ENCODE data around the gene PGM5.

DNA sequence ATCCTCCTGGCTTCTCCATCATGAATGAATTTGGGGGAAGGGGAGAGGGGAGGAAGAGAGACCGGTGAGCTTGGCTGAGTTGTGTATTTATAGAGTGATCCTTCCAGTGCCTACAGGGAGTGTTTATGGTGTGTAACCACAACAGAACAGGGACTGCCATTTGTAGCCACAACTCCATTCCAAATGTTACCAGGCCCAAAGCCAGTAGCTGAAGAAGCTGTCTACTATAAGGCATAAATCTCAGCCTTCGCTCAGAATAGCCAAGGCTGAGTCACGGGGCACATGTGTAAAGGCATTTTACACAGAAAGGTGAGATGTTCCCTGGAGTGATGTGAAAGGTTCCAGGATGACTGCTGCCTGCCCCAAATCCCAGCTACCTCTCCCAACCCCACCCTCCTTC lies 181.8 kb downstream of the PGM5 start:
- TF ChIP-seq CTCF (optimal IDR thresholded peaks at IDR 0.05 in 1 of 3, IDR thresholded peaks at IDR 0.05 in 1 of 3, conservative IDR thresholded peaks at IDR 0.05 in 1 of 3; ENCODE audit: extremely low read depth in 1 of 3, insufficient read depth in 2 of 3, low read length in 3 of 3) (no peak), EZH2 (IDR thresholded peaks at IDR 0.05; ENCODE audit: low read length) (no peak)

All from keratinocyte (primary cell).